Transverse colon (tissue), 4 donors: ENCODE results near the gene SCRN2.

Experiments used
- CTCF ChIP-seq, 5 experiments: fragments of 200-600 bp in 3 of 5; fragments of 450-650 bp in 2 of 5; sonication (generic) in 3 of 5; IDR thresholded peaks; 1 replicate in 2 of 5; 2 replicates in 3 of 5; pipeline ENCODE4 v1.5.1; 2016 to 2017; ENCODE audit warnings: antibody characterized with exemption in 5 of 5, inconsistent platforms in 3 of 5, mild to moderate bottlenecking in 2 of 5, moderate library complexity in 1 of 5
- POLR2A ChIP-seq: fragments of 450-650 bp; IDR thresholded peaks from one replicate; pipeline ENCODE4 v1.6.1; 2016; ENCODE audit warnings: antibody characterized with exemption, mild to moderate bottlenecking, moderate library complexity
- POLR2AphosphoS5 ChIP-seq, 3 donors: sonication (generic); formaldehyde crosslinking; IDR thresholded peaks; one replicate each; pipeline ENCODE4 v1.6.1; 2016; ENCODE audit warnings: antibody characterized with exemption in 3 of 3

GRCh38 chr17:47843391-47843730, 2.3 kb upstream of the SCRN2 start:
- TF ChIP-seq POLR2A (no peak), CTCF (IDR thresholded peaks at IDR 0.05) (peak in 1 of 5 experiments; percentile 7), POLR2AphosphoS5 (IDR thresholded peaks at IDR 0.05) (no peak)
